GM18526 (cell line): ENCODE data around the gene SERTAD2.

Source experiments
- POLR2A ChIP-seq: IDR thresholded peaks from 3 replicates; pipeline ENCODE4 v1.6.1; 2011; ENCODE audit not compliant: insufficient read length; ENCODE audit errors: extremely low read depth

The SERTAD2 gene

GRCh38 chr2:64601034-64601754, 52.5 kb downstream of the SERTAD2 start:
- TF ChIP-seq POLR2A: no peak

GRCh38 chr2:64599469-64599868, 54.2 kb downstream of the SERTAD2 start:
- no peak for TF ChIP-seq POLR2A

- TF ChIP-seq POLR2A: no peak
These were observed 55.5 kb downstream of the SERTAD2 start for GRCh38 chr2:64598226-64598625.

- TF ChIP-seq POLR2A: no peak
These were observed 58.1 kb downstream of the SERTAD2 start for GRCh38 chr2:64595397-64596176.

GRCh38 chr2:64594226-64594989, 59.3 kb downstream of the SERTAD2 start:
- TF ChIP-seq POLR2A: no peak

- TF ChIP-seq POLR2A: no peak
These were observed 60.6 kb downstream of the SERTAD2 start for GRCh38 chr2:64593035-64593655.

GRCh38 chr2:64591188-64591587, 62.5 kb downstream of the SERTAD2 start:
- no peak for TF ChIP-seq POLR2A

- no peak for TF ChIP-seq POLR2A
These were observed 66.2 kb downstream of the SERTAD2 start for GRCh38 chr2:64587561-64587960.

GRCh38 chr2:64586883-64587481, 66.7 kb downstream of the SERTAD2 start:
- TF ChIP-seq POLR2A: no peak

GRCh38 chr2:64586054-64586453, 67.7 kb downstream of the SERTAD2 start:
- no peak for TF ChIP-seq POLR2A

GRCh38 chr2:64582774-64583340, 70.9 kb downstream of the SERTAD2 start:
- TF ChIP-seq POLR2A: no peak

GRCh38 chr2:64581777-64582539, 71.8 kb downstream of the SERTAD2 start:
- TF ChIP-seq POLR2A: no peak
